ENCODE data around the gene EFTUD2. TPM values are rescaled to one million over a fixed set of nuclear protein-coding genes. Genes with fewer than 3 reads are reported as not detected.

EFTUD2 gene
- total RNA-seq, 1 experiment from 2014 or later = 119 TPM

GRCh38 chr17:44831371-44831770, 67.9 kb downstream of the EFTUD2 start:
- ChIA-PET CTCF (interaction anchor here (0.8 to 1.9 kb wide), 5 partner anchors 9 to 52 kb away, joined by 3 to 8 read pairs (median 4); no protein-coding TSS in a partner anchor), POLR2A (interaction anchor here (1.1 to 1.5 kb wide), 3 partner anchors 11 to 56 kb away, joined by 3 to 7 read pairs (median 6); no protein-coding TSS in a partner anchor)
- no peak overlapping the region for H3K4me3 Mint-ChIP-seq (ENCODE audit: unreplicated experiment)
- H3K4me1 Mint-ChIP-seq (ENCODE audit: insufficient read depth, unreplicated experiment) = peaks cover 11% of the 10 kb centered on the region
- no peak overlapping the region for H3K27ac Mint-ChIP-seq (ENCODE audit: low read depth, unreplicated experiment)
- no peaks in the 10 kb centered on the region for H3K27me3 Mint-ChIP-seq (ENCODE audit: insufficient read depth, unreplicated experiment)
- intact Hi-C loops (cut with micrococcal nuclease) = no loop called here
- H3K9me3 Mint-ChIP-seq (ENCODE audit: unreplicated experiment) = no peaks in the 10 kb centered on the region
- no peak for DNase-seq (ENCODE audit: unreplicated experiment)
- no TSS peak for BruUV-seq (replicated peaks)
- TF ChIP-seq, protein P1, sequence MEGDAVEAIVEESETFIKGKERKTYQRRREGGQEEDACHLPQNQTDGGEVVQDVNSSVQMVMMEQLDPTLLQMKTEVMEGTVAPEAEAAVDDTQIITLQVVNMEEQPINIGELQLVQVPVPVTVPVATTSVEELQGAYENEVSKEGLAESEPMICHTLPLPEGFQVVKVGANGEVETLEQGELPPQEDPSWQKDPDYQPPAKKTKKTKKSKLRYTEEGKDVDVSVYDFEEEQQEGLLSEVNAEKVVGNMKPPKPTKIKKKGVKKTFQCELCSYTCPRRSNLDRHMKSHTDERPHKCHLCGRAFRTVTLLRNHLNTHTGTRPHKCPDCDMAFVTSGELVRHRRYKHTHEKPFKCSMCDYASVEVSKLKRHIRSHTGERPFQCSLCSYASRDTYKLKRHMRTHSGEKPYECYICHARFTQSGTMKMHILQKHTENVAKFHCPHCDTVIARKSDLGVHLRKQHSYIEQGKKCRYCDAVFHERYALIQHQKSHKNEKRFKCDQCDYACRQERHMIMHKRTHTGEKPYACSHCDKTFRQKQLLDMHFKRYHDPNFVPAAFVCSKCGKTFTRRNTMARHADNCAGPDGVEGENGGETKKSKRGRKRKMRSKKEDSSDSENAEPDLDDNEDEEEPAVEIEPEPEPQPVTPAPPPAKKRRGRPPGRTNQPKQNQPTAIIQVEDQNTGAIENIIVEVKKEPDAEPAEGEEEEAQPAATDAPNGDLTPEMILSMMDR (IDR thresholded peaks at IDR 0.05; ENCODE audit: unreplicated experiment) = no peak
- no peaks in the 10 kb centered on the region for H3K36me3 Mint-ChIP-seq (ENCODE audit: insufficient read depth, unreplicated experiment)

GRCh38 chr17:44830359-44831288, 68.6 kb downstream of the EFTUD2 start:
- Mint-ChIP-seq H3K4me1 (ENCODE audit: insufficient read depth, unreplicated experiment) (peaks cover 11% of the 10 kb centered on the region), H3K4me3 (ENCODE audit: unreplicated experiment) (peak overlapping the region; percentile 95), H3K27me3 (ENCODE audit: insufficient read depth, unreplicated experiment) (no peaks in the 10 kb centered on the region), H3K9me3 (ENCODE audit: unreplicated experiment) (no peaks in the 10 kb centered on the region), H3K27ac (ENCODE audit: low read depth, unreplicated experiment) (no peak overlapping the region), H3K36me3 (ENCODE audit: insufficient read depth, unreplicated experiment) (no peaks in the 10 kb centered on the region)
- CTCF ChIA-PET = interaction anchor here (0.8 to 1.9 kb wide), 5 partner anchors 8 to 51 kb away, joined by 3 to 8 read pairs (median 4); no protein-coding TSS in a partner anchor
- intact Hi-C loops (cut with micrococcal nuclease) = no loop called here
- TF ChIP-seq, protein P1 (IDR thresholded peaks at IDR 0.05; ENCODE audit: unreplicated experiment) = no peak
- DNase-seq (ENCODE audit: unreplicated experiment) = peak; percentile 33
- BruUV-seq (replicated peaks) = no TSS peak
- POLR2A ChIA-PET = interaction anchor here (1.1 to 1.5 kb wide), 2 partner anchors 10 to 55 kb away, joined by 6 to 7 read pairs; no protein-coding TSS in a partner anchor

- intact Hi-C loops (cut with micrococcal nuclease) = loop anchor here (1.0 kb wide), 1 partner anchor 50 kb away; no protein-coding TSS in a partner anchor
- H3K27ac Mint-ChIP-seq (ENCODE audit: low read depth, unreplicated experiment) = peak within 1 kb of the TSS; percentile 68
- CTCF ChIA-PET = interaction anchor here (0.7 to 1.8 kb wide), 3 partner anchors 15 to 56 kb away, joined by 3 to 6 read pairs (median 3); no protein-coding TSS in a partner anchor
Observed at GRCh38 chr17:44829523-44830358, 69.5 kb downstream of the EFTUD2 start, which contains the start of gene GJC1. GJC1 (minus strand) TSS chr17:44830287; CDS start chr17:44805817, 24,470 bp downstream.

More at GRCh38 chr17:44829523-44830358, 69.5 kb downstream of the EFTUD2 start, which contains the start of gene GJC1:
- H3K4me3 Mint-ChIP-seq (ENCODE audit: unreplicated experiment) = peak within 1 kb of the TSS; percentile 95
- H3K27me3 Mint-ChIP-seq (ENCODE audit: insufficient read depth, unreplicated experiment) = no peaks in the 10 kb centered on the region
- no peaks in the 10 kb centered on the region for H3K9me3 Mint-ChIP-seq (ENCODE audit: unreplicated experiment)
- peaks cover 11% of the 10 kb centered on the region for H3K4me1 Mint-ChIP-seq (ENCODE audit: insufficient read depth, unreplicated experiment)
- TF ChIP-seq, protein P1 (IDR thresholded peaks at IDR 0.05; ENCODE audit: unreplicated experiment) = no peak
- peak; percentile 29 for DNase-seq (ENCODE audit: unreplicated experiment)
- no TSS peak for BruUV-seq (replicated peaks)
- POLR2A ChIA-PET = interaction anchor here (0.8 to 1.5 kb wide), 8 partner anchors 9 to 141 kb away, joined by 3 to 12 read pairs (median 4); partner anchors contain the start of gene EFTUD2
- no peaks in the 10 kb centered on the region for H3K36me3 Mint-ChIP-seq (ENCODE audit: insufficient read depth, unreplicated experiment)
